Neural cell (in vitro differentiated cells): ENCODE data around the gene MAP2.

Experiments used
- EP300 ChIP-seq: fragments of 450-650 bp; conservative IDR thresholded peaks from 2 replicates; pipeline ENCODE4 v1.6.1; 2014; ENCODE audit warnings: antibody characterized with exemption, mild to moderate bottlenecking, moderate library complexity; ENCODE audit not compliant: poor library complexity, severe bottlenecking
- EZH2 ChIP-seq: fragments of 200-600, 300-800 bp; shearing (Covaris generic), sonication (generic); IDR thresholded peaks from 2 replicates; pipeline ENCODE4 v1.6.1; 2014; ENCODE audit warnings: antibody characterized with exemption, low read length, borderline replicate concordance, mild to moderate bottlenecking; ENCODE audit not compliant: insufficient read depth, poor library complexity, severe bottlenecking
- MXI1 ChIP-seq: fragments of 450-650 bp; conservative IDR thresholded peaks from 2 replicates; pipeline ENCODE4 v1.6.1; 2014; ENCODE audit warnings: antibody characterized with exemption, mild to moderate bottlenecking; ENCODE audit not compliant: poor library complexity, severe bottlenecking
- POLR2AphosphoS5 ChIP-seq: IDR thresholded peaks from 2 replicates; pipeline ENCODE4 v1.6.1; 2012
- RAD21 ChIP-seq: fragments of 450-650 bp; conservative IDR thresholded peaks from 2 replicates; pipeline ENCODE4 v1.6.1; 2014; ENCODE audit warnings: antibody characterized with exemption, mild to moderate bottlenecking, moderate library complexity
- SMC3 ChIP-seq: fragments of 450-650 bp; conservative IDR thresholded peaks from 2 replicates; pipeline ENCODE4 v1.6.1; 2014; ENCODE audit warnings: antibody characterized with exemption, mild to moderate bottlenecking, moderate library complexity; ENCODE audit not compliant: poor library complexity
- TF ChIP-seq, protein P1 (sequence below): fragments of 450-650 bp; IDR thresholded peaks from 2 replicates; pipeline ENCODE4 v1.5.1; 2014; ENCODE audit warnings: antibody characterized with exemption, mild to moderate bottlenecking, moderate library complexity; ENCODE audit not compliant: poor library complexity, severe bottlenecking

DNA sequence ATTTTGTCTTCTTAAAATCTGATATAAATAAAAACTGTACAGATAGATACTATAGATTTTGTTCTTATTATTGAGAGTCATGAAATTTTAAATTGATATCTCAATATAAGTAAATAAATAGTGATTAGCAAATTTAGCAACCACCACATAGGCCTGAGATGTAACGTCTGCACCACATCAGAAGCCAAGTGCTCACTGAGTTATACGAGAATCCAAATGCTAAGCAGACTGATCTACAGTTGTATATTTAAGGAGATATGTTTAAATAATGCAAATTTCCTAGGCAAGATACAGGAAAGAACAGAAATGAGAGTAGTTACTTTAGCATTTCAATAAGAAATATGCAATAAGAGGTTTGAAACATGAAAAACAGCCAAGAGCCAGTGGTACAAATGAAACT lies 262.6 kb downstream of the MAP2 start:
- TF ChIP-seq, protein P1, sequence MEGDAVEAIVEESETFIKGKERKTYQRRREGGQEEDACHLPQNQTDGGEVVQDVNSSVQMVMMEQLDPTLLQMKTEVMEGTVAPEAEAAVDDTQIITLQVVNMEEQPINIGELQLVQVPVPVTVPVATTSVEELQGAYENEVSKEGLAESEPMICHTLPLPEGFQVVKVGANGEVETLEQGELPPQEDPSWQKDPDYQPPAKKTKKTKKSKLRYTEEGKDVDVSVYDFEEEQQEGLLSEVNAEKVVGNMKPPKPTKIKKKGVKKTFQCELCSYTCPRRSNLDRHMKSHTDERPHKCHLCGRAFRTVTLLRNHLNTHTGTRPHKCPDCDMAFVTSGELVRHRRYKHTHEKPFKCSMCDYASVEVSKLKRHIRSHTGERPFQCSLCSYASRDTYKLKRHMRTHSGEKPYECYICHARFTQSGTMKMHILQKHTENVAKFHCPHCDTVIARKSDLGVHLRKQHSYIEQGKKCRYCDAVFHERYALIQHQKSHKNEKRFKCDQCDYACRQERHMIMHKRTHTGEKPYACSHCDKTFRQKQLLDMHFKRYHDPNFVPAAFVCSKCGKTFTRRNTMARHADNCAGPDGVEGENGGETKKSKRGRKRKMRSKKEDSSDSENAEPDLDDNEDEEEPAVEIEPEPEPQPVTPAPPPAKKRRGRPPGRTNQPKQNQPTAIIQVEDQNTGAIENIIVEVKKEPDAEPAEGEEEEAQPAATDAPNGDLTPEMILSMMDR = no peak
- no peak for TF ChIP-seq SMC3
- TF ChIP-seq EZH2 = no peak
- no peak for TF ChIP-seq EP300
- TF ChIP-seq RAD21 = no peak
- no peak for TF ChIP-seq POLR2AphosphoS5
- TF ChIP-seq MXI1 = no peak
